OCI-LY1 (cell line): ENCODE results near the gene SLC16A14.
A peak's percentile ranks its signal among the peaks of the same experiment; 100 is the strongest.
"Not testable (repeated sequence)": the region's sequence is repeated elsewhere in the genome, so short reads cannot be mapped to it uniquely, and the experiment has no call there.

Source experiments
- H2AFZ ChIP-seq: fragments of 200-600 bp; sonication (generic), shearing (Covaris generic); 2 replicates; pipeline ENCODE4 v1.6.0; 2014; ENCODE audit warnings: antibody characterized with exemption, mild to moderate bottlenecking, low read length
- H3F3A ChIP-seq: fragments of 200-600 bp; sonication (generic), shearing (Covaris generic); 2 replicates; pipeline ENCODE4 v1.6.0; 2014; ENCODE audit warnings: mild to moderate bottlenecking, antibody characterized with exemption, low read length, moderate library complexity; ENCODE audit not compliant: insufficient read depth
- H3K27ac ChIP-seq: fragments of 200-600 bp; sonication (generic); 2 replicates; pipeline ENCODE4 v1.5.1; 2014; ENCODE audit warnings: low read length, mixed run types, mild to moderate bottlenecking, low read depth; ENCODE audit not compliant: poor library complexity, severe bottlenecking
- H3K27me3 ChIP-seq: fragments of 200-600 bp; sonication (generic); 2 replicates; pipeline ENCODE4 v1.6.0; 2014; ENCODE audit warnings: antibody characterized with exemption, mild to moderate bottlenecking, low read length, moderate library complexity; ENCODE audit not compliant: insufficient read depth
- H3K36me3 ChIP-seq: fragments of 200-600 bp; sonication (generic); 2 replicates; pipeline ENCODE4 v1.6.1; 2014; ENCODE audit warnings: mild to moderate bottlenecking, antibody characterized with exemption, low read length, moderate library complexity, mixed read lengths; ENCODE audit not compliant: insufficient read depth
- H3K4me1 ChIP-seq: fragments of 200-600 bp; sonication (generic); 2 replicates; pipeline ENCODE4 v1.5.1; 2014; ENCODE audit warnings: mild to moderate bottlenecking, low read length, moderate library complexity; ENCODE audit not compliant: insufficient read depth, severe bottlenecking
- H3K4me2 ChIP-seq: fragments of 200-600 bp; sonication (generic), shearing (Covaris generic); 2 replicates; pipeline ENCODE4 v1.6.1; 2014; ENCODE audit warnings: low read length
- H3K4me3 ChIP-seq: fragments of 200-600 bp; sonication (generic); 2 replicates; pipeline ENCODE4 v1.5.1; 2014; ENCODE audit warnings: low read length, low read depth, mild to moderate bottlenecking, mixed read lengths; ENCODE audit not compliant: poor library complexity, severe bottlenecking
- H3K79me2 ChIP-seq: fragments of 200-600 bp; shearing (Covaris generic); 2 replicates; pipeline ENCODE4 v1.6.1; 2016; ENCODE audit warnings: mixed run types, low read length, mixed read lengths; ENCODE audit not compliant: insufficient read depth
- H3K9ac ChIP-seq: fragments of 200-600 bp; sonication (generic), shearing (Covaris generic); 2 replicates; pipeline ENCODE4 v1.6.1; 2014; ENCODE audit warnings: mild to moderate bottlenecking, low read length, mixed read lengths
- H3K9me2 ChIP-seq: fragments of 200-600 bp; sonication (generic), shearing (Covaris generic); 2 replicates; pipeline ENCODE4 v1.6.1; 2014; ENCODE audit warnings: low read depth, mild to moderate bottlenecking, low read length, mixed read lengths
- H3K9me3 ChIP-seq: fragments of 200-600 bp; shearing (Covaris generic); 2 replicates; pipeline ENCODE4 v1.6.1; 2014; ENCODE audit warnings: low read length, mixed read lengths
- H4K20me1 ChIP-seq: fragments of 200-600 bp; sonication (generic), shearing (Covaris generic); 2 replicates; pipeline ENCODE4 v1.6.0; 2016; ENCODE audit warnings: mild to moderate bottlenecking, low read length; ENCODE audit not compliant: insufficient read depth
- EZH2 ChIP-seq: fragments of 200-600 bp; sonication (generic), shearing (Covaris generic); IDR thresholded peaks from 2 replicates; pipeline ENCODE4 v1.8.0; 2017; ENCODE audit warnings: borderline replicate concordance, mixed run types, mild to moderate bottlenecking, antibody characterized with exemption, low read length, moderate library complexity, mixed read lengths
- TF ChIP-seq, protein P1 (sequence below): fragments of 200-600 bp; sonication (generic), shearing (Covaris generic); IDR thresholded peaks from 2 replicates; pipeline ENCODE4 v1.5.1; 2017; ENCODE audit warnings: mild to moderate bottlenecking, antibody characterized with exemption, low read length, moderate library complexity, mixed read lengths

The SLC16A14 gene, protein sequence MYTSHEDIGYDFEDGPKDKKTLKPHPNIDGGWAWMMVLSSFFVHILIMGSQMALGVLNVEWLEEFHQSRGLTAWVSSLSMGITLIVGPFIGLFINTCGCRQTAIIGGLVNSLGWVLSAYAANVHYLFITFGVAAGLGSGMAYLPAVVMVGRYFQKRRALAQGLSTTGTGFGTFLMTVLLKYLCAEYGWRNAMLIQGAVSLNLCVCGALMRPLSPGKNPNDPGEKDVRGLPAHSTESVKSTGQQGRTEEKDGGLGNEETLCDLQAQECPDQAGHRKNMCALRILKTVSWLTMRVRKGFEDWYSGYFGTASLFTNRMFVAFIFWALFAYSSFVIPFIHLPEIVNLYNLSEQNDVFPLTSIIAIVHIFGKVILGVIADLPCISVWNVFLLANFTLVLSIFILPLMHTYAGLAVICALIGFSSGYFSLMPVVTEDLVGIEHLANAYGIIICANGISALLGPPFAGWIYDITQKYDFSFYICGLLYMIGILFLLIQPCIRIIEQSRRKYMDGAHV

DNA sequence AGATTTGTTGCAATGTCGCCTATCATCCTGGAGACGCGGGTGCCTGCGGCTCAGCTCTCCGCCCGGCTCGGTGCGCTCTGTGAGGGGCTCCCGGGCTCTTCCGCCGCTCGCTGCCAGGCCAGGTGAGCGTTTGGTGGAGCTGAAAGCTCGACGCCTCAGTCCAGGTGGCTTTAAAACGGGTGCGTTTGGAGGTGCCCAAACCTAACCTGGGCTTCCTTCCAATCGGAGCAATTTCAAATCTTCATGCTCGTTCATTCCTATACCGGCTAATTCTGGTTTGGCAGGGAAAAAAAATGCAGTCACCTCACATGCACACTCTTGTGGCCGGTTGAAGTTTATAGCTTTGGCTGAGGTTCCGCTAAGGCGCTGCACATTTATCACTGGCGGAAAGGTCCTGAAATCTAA is at the start of gene SLC16A14:
TSS of gene SLC16A14 (minus strand) at position 274 of the 405 bp plus-strand sequence. CDS start 9,572 bp downstream, outside the sequence.
- Histone ChIP-seq H3K9me2 (no peaks in the 10 kb centered on the region), H3K27ac (no peak within 1 kb of the TSS), H3K4me1 (peaks cover 16% of the 10 kb centered on the region), H3K36me3 (no peaks in the 10 kb centered on the region), H3K4me3 (peak within 1 kb of the TSS; percentile 64), H3K4me2 (peak within 1 kb of the TSS; percentile 66), H3K9me3 (no peaks in the 10 kb centered on the region), H3K27me3 (no peaks in the 10 kb centered on the region), H2AFZ (no peak within 1 kb of the TSS), H4K20me1 (no peaks in the 10 kb centered on the region), H3K79me2 (no peaks in the 10 kb centered on the region), H3F3A (no peaks in the 10 kb centered on the region), H3K9ac (peak within 1 kb of the TSS; percentile 51)
- TF ChIP-seq EZH2 = no peak
- TF ChIP-seq, protein P1, sequence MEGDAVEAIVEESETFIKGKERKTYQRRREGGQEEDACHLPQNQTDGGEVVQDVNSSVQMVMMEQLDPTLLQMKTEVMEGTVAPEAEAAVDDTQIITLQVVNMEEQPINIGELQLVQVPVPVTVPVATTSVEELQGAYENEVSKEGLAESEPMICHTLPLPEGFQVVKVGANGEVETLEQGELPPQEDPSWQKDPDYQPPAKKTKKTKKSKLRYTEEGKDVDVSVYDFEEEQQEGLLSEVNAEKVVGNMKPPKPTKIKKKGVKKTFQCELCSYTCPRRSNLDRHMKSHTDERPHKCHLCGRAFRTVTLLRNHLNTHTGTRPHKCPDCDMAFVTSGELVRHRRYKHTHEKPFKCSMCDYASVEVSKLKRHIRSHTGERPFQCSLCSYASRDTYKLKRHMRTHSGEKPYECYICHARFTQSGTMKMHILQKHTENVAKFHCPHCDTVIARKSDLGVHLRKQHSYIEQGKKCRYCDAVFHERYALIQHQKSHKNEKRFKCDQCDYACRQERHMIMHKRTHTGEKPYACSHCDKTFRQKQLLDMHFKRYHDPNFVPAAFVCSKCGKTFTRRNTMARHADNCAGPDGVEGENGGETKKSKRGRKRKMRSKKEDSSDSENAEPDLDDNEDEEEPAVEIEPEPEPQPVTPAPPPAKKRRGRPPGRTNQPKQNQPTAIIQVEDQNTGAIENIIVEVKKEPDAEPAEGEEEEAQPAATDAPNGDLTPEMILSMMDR = peak; percentile 43; the same call in 1 of the 2 replicates

DNA sequence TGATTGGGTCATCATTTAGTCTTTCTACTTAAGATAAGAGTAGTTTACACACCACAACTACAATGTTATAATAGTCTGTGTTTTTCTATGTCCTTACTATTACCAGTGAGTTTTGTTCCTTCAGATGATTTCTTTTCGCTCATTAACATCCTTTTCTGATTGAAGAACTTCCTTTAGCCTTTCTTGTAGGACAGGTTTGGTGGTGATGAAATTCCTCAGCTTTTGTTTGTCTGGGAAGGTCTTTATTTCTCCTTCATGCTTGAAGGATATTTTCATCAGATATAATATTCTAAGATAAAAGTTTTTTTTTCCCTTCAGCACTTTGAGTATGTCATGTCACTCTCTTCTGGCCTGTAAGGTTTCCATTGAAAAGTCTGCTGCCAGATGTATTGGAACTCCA is 38.0 kb upstream of the SLC16A14 start:
- no peaks in the 10 kb centered on the region for H3K4me1 ChIP-seq
- H3K9ac ChIP-seq = no peak overlapping the region
- H3K4me3 ChIP-seq = no peak overlapping the region
- H4K20me1 ChIP-seq = no peaks in the 10 kb centered on the region
- H3K27me3 ChIP-seq = no peaks in the 10 kb centered on the region
- no peak overlapping the region for H3K4me2 ChIP-seq
- TF ChIP-seq EZH2 = no peak
- TF ChIP-seq, protein P1 = no peak
- no peaks in the 10 kb centered on the region for H3F3A ChIP-seq
- no peaks in the 10 kb centered on the region for H3K9me2 ChIP-seq
- no peak overlapping the region for H3K27ac ChIP-seq
- no peak overlapping the region for H2AFZ ChIP-seq
- H3K79me2 ChIP-seq = no peaks in the 10 kb centered on the region
- H3K9me3 ChIP-seq = 0 out of 2 replicates have a peak, but pooled peaks cover 2% of the 10 kb centered on the region
- no peaks in the 10 kb centered on the region for H3K36me3 ChIP-seq

DNA sequence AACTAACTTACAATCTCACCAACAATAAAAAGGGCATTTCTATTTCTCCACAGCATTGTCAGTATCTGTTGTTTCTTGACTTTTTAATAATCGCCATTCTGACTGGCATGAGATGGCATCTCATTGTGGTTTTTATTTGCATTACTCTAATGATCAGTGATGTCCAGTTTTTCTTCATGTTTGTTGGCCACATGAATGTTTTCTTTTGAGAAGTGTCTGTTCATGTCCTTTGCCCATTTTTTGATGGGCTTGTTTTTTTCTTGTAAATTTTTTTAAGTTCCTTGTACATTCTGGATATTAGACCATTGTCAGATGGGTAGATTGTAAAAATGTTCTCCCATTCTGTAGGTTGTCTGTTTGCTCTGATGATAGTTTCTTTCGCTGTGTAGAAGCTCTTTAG is 33.2 kb upstream of the SLC16A14 start:
- not testable (repeated sequence) for H3K9me3 ChIP-seq, H3K27ac ChIP-seq, H3K4me3 ChIP-seq, H4K20me1 ChIP-seq, H3F3A ChIP-seq, H3K9me2 ChIP-seq, H3K9ac ChIP-seq, H3K4me1 ChIP-seq, H3K36me3 ChIP-seq, H3K4me2 ChIP-seq, H2AFZ ChIP-seq, H3K27me3 ChIP-seq, H3K79me2 ChIP-seq
